GM18858 (cell line): Measurements from ENCODE around the gene ZNF277.
"Not testable (repeated sequence)": the region's sequence is repeated elsewhere in the genome, so short reads cannot be mapped to it uniquely, and the experiment has no call there.

ENCODE experiments used
- ATAC-seq: cut with Tn5 transposase; IDR thresholded peaks from one replicate; pipeline ENCODE4 v1.9.1; 2021; ENCODE audit not compliant: unreplicated experiment

ZNF277 gene

GRCh38 chr7:112390167-112390566 is 183.7 kb downstream of the ZNF277 start:
- ATAC-seq, result no peak

GRCh38 chr7:112391079-112391821 is 184.8 kb downstream of the ZNF277 start:
- ATAC-seq, result not testable (repeated sequence)

GRCh38 chr7:112391841-112392286 is 185.4 kb downstream of the ZNF277 start:
- peak; percentile 60 for ATAC-seq
